Measurements from ENCODE around the gene HIBADH. TPM values are rescaled to one million over a fixed set of nuclear protein-coding genes. Genes with fewer than 3 reads are reported as not detected.

Gene HIBADH
- total RNA-seq, 1 experiment from 2014 or later, result 31.2 TPM

DNA sequence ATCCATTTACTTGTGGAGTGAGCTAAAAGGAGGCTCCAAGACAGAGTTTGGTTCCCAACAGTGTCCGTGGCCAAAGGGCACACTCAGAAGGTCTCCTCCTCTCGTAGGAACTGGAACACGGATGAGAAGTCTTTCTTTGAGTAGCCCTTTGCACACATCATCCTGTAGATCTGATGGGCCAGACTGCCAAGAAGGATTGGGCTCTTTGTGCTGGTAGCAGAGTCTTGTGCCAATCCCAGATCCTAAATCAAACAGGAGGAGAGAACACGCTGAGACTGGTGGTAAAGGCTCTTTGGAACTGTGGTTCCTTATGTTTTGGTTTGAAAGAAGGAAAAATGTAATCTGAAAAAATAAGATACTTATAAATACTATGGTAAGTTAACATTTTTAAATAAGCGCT is 136.6 kb downstream of the HIBADH start:
- no peak for DNase-seq (ENCODE audit: low read depth, low spot score)
- Histone ChIP-seq H3K4me1 (ENCODE audit: control insufficient read depth, insufficient read depth, low read length) (no peaks in the 10 kb centered on the region), H3K9me3 (ENCODE audit: control insufficient read depth, insufficient read depth, low read depth, low read length) (no peaks in the 10 kb centered on the region), H3K27me3 (ENCODE audit: control insufficient read depth, insufficient read depth, low read length) (no peaks in the 10 kb centered on the region), H3K36me3 (ENCODE audit: control insufficient read depth, insufficient read depth, low read length) (no peaks in the 10 kb centered on the region), H3K27ac (ENCODE audit: low read length) (no peak overlapping the region), H3K4me3 (ENCODE audit: low read depth in 2 of 2, low read length in 2 of 2) (no peak overlapping the region)
- ChIA-PET CTCF (no interaction called here), POLR2A (no interaction called here)
- in situ Hi-C loops (cut with HindIII; ENCODE audit: low pct_unique_long_range_greater_than_20kb, low sequenced_read_pairs) (no loop called here), intact Hi-C loops (cut with micrococcal nuclease; ENCODE audit: unreplicated experiment) (no loop called here)
- ATAC-seq, result no peak
- BruUV-seq (replicated peaks), result no TSS peak
- TF ChIP-seq SIN3A (IDR thresholded peaks at IDR 0.05; ENCODE audit: borderline replicate concordance, insufficient read depth, low read depth, low read length), result no peak
- TF ChIP-seq TCF7L2 (IDR thresholded peaks at IDR 0.05; ENCODE audit: low read depth, low read length), result no peak
- no peak for TF ChIP-seq POLR2AphosphoS5 (IDR thresholded peaks at IDR 0.05; ENCODE audit: low read depth, low read length)
- TF ChIP-seq, protein P1, sequence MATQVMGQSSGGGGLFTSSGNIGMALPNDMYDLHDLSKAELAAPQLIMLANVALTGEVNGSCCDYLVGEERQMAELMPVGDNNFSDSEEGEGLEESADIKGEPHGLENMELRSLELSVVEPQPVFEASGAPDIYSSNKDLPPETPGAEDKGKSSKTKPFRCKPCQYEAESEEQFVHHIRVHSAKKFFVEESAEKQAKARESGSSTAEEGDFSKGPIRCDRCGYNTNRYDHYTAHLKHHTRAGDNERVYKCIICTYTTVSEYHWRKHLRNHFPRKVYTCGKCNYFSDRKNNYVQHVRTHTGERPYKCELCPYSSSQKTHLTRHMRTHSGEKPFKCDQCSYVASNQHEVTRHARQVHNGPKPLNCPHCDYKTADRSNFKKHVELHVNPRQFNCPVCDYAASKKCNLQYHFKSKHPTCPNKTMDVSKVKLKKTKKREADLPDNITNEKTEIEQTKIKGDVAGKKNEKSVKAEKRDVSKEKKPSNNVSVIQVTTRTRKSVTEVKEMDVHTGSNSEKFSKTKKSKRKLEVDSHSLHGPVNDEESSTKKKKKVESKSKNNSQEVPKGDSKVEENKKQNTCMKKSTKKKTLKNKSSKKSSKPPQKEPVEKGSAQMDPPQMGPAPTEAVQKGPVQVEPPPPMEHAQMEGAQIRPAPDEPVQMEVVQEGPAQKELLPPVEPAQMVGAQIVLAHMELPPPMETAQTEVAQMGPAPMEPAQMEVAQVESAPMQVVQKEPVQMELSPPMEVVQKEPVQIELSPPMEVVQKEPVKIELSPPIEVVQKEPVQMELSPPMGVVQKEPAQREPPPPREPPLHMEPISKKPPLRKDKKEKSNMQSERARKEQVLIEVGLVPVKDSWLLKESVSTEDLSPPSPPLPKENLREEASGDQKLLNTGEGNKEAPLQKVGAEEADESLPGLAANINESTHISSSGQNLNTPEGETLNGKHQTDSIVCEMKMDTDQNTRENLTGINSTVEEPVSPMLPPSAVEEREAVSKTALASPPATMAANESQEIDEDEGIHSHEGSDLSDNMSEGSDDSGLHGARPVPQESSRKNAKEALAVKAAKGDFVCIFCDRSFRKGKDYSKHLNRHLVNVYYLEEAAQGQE (IDR thresholded peaks at IDR 0.05; ENCODE audit: insufficient read depth in 1 of 2, low read depth in 2 of 2, low read length in 1 of 2), result no peak
- TF ChIP-seq, protein P2, sequence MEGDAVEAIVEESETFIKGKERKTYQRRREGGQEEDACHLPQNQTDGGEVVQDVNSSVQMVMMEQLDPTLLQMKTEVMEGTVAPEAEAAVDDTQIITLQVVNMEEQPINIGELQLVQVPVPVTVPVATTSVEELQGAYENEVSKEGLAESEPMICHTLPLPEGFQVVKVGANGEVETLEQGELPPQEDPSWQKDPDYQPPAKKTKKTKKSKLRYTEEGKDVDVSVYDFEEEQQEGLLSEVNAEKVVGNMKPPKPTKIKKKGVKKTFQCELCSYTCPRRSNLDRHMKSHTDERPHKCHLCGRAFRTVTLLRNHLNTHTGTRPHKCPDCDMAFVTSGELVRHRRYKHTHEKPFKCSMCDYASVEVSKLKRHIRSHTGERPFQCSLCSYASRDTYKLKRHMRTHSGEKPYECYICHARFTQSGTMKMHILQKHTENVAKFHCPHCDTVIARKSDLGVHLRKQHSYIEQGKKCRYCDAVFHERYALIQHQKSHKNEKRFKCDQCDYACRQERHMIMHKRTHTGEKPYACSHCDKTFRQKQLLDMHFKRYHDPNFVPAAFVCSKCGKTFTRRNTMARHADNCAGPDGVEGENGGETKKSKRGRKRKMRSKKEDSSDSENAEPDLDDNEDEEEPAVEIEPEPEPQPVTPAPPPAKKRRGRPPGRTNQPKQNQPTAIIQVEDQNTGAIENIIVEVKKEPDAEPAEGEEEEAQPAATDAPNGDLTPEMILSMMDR (IDR thresholded peaks at IDR 0.05), result no peak

DNA sequence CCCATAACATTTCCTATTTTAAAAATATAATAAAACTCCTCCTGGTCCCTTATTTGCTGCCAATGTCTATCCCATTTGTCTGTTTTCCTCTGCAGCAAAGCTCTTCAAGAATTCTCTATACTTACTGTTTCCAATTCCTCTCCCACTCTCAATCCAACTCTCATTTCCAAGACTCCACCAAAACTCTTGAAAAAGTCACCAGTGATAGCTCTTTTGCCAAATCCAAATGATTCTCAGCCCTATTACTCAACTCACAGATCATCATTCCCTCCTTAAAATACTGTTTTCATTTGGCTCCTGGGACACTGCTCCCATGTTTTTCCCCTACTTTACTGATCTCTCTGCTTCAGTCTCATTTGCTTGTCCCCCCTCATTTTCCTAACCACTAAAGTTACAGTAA is 139.4 kb downstream of the HIBADH start:
- ChIA-PET POLR2A (no interaction called here), CTCF (no interaction called here)
- Histone ChIP-seq H3K4me1 (ENCODE audit: control insufficient read depth, insufficient read depth, low read length) (no peaks in the 10 kb centered on the region), H3K36me3 (ENCODE audit: control insufficient read depth, insufficient read depth, low read length) (no peaks in the 10 kb centered on the region), H3K27ac (ENCODE audit: low read length) (no peak overlapping the region), H3K4me3 (ENCODE audit: low read depth in 2 of 2, low read length in 2 of 2) (no peak overlapping the region), H3K27me3 (ENCODE audit: control insufficient read depth, insufficient read depth, low read length) (no peaks in the 10 kb centered on the region), H3K9me3 (ENCODE audit: control insufficient read depth, insufficient read depth, low read depth, low read length) (no peaks in the 10 kb centered on the region)
- in situ Hi-C loops (cut with HindIII; ENCODE audit: low pct_unique_long_range_greater_than_20kb, low sequenced_read_pairs), result no loop called here
- intact Hi-C loops (cut with micrococcal nuclease; ENCODE audit: unreplicated experiment), result no loop called here
- TF ChIP-seq SIN3A (IDR thresholded peaks at IDR 0.05; ENCODE audit: borderline replicate concordance, insufficient read depth, low read depth, low read length) (no peak), TCF7L2 (IDR thresholded peaks at IDR 0.05; ENCODE audit: low read depth, low read length) (no peak), POLR2AphosphoS5 (IDR thresholded peaks at IDR 0.05; ENCODE audit: low read depth, low read length) (no peak)
- TF ChIP-seq, protein P2 (IDR thresholded peaks at IDR 0.05), result no peak
- TF ChIP-seq, protein P1 (IDR thresholded peaks at IDR 0.05; ENCODE audit: insufficient read depth in 1 of 2, low read depth in 2 of 2, low read length in 1 of 2), result no peak
- ATAC-seq (no peak), DNase-seq (ENCODE audit: low read depth, low spot score) (no peak)
- no TSS peak for BruUV-seq (replicated peaks)

Measured in Panc1 (cell line).